Neutrophil (primary cell): ENCODE measurements around the gene SNRNP25.

ENCODE experiments used
- H3K27ac ChIP-seq: fragments of 200-600 bp; sonication (generic); 2 replicates; pipeline ENCODE4 v1.5.1; 2016; ENCODE audit warnings: mild to moderate bottlenecking, moderate library complexity
- H3K27me3 ChIP-seq: fragments of 200-600 bp; sonication (generic); 2 replicates; pipeline ENCODE4 v1.6.0; 2016; ENCODE audit warnings: mild to moderate bottlenecking
- H3K36me3 ChIP-seq: fragments of 200-600 bp; sonication (generic); 2 replicates; pipeline ENCODE4 v1.5.1; 2017
- H3K4me1 ChIP-seq, 2 experiments: fragments of 200-600 bp in 1 of 2; sonication (generic) in 1 of 2; 1 replicate in 1 of 2; 2 replicates in 1 of 2; pipeline versions ENCODE4 v1.5.1 to v1.6.1; 2013 to 2016; ENCODE audit warnings: low read depth in 1 of 2, low read length in 1 of 2, mild to moderate bottlenecking in 1 of 2, moderate library complexity in 1 of 2; ENCODE audit not compliant: control insufficient read depth in 1 of 2, insufficient read depth in 1 of 2
- H3K4me3 ChIP-seq, 2 experiments: fragments of 200-600 bp in 1 of 2; sonication (generic) in 1 of 2; 1 replicate in 1 of 2; 2 replicates in 1 of 2; pipeline ENCODE4 v1.5.1; 2013 to 2016; ENCODE audit warnings: low read depth in 1 of 2, low read length in 1 of 2, mild to moderate bottlenecking in 1 of 2, moderate library complexity in 1 of 2
- H3K9me3 ChIP-seq: fragments of 200-600 bp; sonication (generic); 2 replicates; pipeline ENCODE4 v1.5.1; 2016
- TF ChIP-seq, protein P1 (sequence below): fragments of 200-600 bp; sonication (generic); IDR thresholded peaks from 2 replicates; pipeline ENCODE4 v1.5.1; 2016; ENCODE audit warnings: antibody characterized with exemption

The SNRNP25 gene

DNA sequence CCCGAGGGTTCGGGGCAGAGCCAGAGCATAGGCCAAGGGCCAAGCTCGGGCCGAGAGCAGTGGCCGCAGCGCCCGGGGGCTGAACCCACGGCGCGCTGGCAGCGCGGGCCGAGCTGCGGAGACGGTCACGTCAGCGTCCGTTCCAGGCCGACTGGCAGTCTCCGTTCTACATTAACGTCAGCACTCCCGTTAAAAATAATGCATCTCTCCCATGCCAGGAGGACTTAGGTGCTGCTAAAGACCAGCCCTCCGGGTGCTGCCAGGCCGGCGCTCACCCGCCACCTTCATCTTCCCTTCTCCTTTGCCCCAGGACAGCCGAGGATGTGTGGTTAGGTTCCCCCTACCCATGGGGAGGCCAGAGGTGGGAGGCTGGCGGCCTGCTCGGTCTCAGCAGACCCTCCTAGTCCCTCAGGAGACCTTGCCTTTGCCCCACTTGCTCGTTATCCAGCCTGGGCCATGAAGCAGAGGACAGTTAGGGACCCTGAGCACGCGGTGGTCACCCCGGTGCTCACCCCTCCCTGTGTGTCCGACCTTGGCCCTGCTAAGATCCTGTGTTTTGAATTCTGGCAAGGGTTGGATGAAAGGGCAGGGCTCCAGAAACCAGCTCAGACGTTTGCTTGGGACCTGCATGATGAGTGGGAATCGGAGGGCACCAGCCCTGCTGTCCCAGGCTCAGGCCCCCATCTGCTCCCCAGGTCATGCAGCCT lies 25.0 kb downstream of the SNRNP25 start:
- TF ChIP-seq, protein P1, sequence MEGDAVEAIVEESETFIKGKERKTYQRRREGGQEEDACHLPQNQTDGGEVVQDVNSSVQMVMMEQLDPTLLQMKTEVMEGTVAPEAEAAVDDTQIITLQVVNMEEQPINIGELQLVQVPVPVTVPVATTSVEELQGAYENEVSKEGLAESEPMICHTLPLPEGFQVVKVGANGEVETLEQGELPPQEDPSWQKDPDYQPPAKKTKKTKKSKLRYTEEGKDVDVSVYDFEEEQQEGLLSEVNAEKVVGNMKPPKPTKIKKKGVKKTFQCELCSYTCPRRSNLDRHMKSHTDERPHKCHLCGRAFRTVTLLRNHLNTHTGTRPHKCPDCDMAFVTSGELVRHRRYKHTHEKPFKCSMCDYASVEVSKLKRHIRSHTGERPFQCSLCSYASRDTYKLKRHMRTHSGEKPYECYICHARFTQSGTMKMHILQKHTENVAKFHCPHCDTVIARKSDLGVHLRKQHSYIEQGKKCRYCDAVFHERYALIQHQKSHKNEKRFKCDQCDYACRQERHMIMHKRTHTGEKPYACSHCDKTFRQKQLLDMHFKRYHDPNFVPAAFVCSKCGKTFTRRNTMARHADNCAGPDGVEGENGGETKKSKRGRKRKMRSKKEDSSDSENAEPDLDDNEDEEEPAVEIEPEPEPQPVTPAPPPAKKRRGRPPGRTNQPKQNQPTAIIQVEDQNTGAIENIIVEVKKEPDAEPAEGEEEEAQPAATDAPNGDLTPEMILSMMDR: no peak
- H3K4me1 ChIP-seq: peaks cover 31 to 32% of the 10 kb centered on the region in 2 experiments
- H3K9me3 ChIP-seq: no peaks in the 10 kb centered on the region
- peaks cover 17% of the 10 kb centered on the region for H3K36me3 ChIP-seq
- peak overlapping the region; percentile 74 for H3K27ac ChIP-seq
- H3K27me3 ChIP-seq: peaks cover 40% of the 10 kb centered on the region
- peak overlapping the region; percentile 89 to 99 for H3K4me3 ChIP-seq

DNA sequence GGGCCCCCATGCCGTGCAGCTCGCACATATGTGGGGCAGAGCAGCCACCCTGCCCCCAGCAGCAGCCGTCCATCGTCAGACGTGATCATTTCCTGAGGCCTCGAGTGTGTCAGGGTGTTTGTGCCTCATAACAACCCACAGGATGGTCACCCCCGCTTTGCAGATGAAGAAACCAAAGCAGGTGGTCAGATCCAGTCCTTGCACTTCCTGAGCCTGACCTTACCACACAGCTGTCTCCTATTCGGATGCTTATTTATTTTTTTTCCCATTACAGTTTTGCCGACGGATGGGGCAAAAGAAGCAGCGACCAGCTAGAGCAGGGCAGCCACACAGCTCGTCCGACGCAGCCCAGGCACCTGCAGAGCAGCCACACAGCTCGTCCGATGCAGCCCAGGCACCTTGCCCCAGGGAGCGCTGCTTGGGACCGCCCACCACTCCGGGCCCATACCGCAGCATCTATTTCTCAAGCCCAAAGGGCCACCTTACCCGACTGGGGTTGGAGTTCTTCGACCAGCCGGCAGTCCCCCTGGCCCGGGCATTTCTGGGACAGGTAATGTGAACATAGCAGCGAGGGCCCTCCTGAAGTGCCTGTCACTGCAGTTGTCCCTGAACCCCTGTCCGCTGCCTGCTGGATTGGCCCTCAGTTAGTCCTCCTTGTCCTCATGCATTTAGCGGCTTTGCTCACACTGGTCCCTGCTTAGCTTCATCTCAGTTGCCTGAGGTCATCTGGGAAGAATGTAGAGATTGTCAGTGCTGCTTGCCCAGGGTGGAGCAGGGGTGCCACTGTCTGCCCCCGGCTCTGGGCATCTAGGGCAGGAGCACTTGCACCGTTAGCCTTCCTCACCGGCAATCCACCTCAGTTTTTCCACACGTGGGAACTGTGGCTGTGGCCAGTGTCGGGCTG lies 25.8 kb downstream of the SNRNP25 start:
- peaks cover 25% of the 10 kb centered on the region for H3K36me3 ChIP-seq
- TF ChIP-seq, protein P1: no peak
- no peaks in the 10 kb centered on the region for H3K9me3 ChIP-seq
- H3K4me3 ChIP-seq: peak overlapping the region; percentile 89 to 99
- peaks cover 32% of the 10 kb centered on the region for H3K27me3 ChIP-seq
- peak overlapping the region; percentile 74 for H3K27ac ChIP-seq
- peaks cover 33 to 34% of the 10 kb centered on the region in 2 experiments for H3K4me1 ChIP-seq

DNA sequence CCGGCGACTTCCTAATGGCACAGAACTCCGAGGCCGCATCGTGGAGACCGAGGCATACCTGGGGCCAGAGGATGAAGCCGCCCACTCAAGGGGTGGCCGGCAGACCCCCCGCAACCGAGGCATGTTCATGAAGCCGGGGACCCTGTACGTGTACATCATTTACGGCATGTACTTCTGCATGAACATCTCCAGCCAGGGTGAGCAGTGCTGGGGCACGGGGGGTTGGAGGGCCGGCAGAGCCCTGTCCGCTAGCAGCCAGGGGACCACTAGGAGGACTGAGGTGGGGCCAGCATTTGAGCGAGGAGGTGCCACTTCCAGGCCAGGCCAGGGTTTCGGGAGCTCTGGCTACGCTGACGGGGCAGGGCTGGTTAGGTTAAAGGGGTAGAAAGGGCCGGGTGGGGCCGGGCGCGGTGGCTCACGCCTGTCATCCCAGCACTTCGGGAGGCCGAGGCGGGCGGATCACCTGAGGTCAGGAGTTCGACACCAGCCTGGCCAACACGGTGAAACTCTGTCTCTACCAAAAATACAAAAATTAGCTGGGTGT lies 29.5 kb downstream of the SNRNP25 start:
- no peak overlapping the region for H3K4me3 ChIP-seq
- TF ChIP-seq, protein P1: no peak
- no peaks in the 10 kb centered on the region for H3K9me3 ChIP-seq
- no peak overlapping the region for H3K27ac ChIP-seq
- peaks cover 54% of the 10 kb centered on the region for H3K36me3 ChIP-seq
- H3K27me3 ChIP-seq: no peaks in the 10 kb centered on the region
- H3K4me1 ChIP-seq: peaks cover 22 to 23% of the 10 kb centered on the region in 2 experiments

DNA sequence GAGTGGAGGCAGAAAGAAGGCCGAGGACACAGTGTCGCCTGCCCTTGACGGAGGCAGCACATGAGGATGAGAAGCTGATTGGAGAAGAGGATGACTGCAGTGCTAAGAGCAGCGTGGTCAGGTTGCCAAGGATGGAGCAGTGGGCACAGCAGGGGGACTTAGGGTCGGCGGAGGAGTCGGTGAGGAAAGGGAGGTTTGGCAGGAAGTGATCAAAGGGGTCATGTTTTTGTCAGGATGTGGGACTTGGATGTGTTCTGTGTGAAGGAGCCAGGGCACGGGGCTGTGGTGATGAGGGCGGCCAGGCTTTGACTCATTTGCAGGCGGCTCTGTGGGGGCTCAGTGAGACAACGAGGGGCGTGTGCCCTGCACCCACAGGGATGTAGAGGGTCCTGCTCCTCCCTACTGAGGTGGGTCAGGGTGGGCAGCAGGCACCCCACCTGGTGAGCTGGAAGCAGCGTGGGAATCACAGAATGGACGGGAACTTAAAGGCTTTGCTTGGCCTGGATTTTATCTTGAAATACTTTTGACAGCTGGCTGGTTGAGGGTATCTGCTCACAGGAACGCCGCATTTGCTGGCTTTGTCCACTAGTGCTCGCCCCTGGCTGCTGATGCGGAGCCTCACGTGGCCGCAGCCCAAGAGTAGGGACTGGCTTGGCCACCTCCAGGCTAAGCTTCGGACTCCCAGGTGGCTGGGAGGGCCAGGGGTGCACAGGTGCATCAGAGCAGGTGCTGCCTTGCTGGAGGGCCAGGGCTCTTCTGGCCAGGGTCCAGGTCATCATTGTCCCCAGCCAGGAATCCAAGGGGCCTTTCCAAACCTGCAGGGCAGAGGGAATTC lies 30.4 kb downstream of the SNRNP25 start:
- Histone ChIP-seq H3K36me3 (peaks cover 60% of the 10 kb centered on the region), H3K27me3 (no peaks in the 10 kb centered on the region), H3K4me1 (peaks cover 17% of the 10 kb centered on the region in 2 experiments), H3K27ac (no peak overlapping the region), H3K9me3 (no peaks in the 10 kb centered on the region), H3K4me3 (no peak overlapping the region)
- TF ChIP-seq, protein P1: no peak
